ENCODE data around the gene REV3L.

- TF ChIP-seq CTCF (IDR thresholded peaks at IDR 0.05), result no peak
- TF ChIP-seq POLR2AphosphoS5 (IDR thresholded peaks at IDR 0.05), result no peak
- no peak for TF ChIP-seq POLR2A (IDR thresholded peaks at IDR 0.05)
These were observed 8.2 kb downstream of the REV3L start for GRCh38 chr6:111474771-111475170.
